GM18520 (cell line): Measurements from ENCODE around the gene PDCD1.

Experiments
- ATAC-seq: cut with Tn5 transposase; IDR thresholded peaks from one replicate; pipeline ENCODE4 v1.9.1; 2021; ENCODE audit not compliant: unreplicated experiment

PDCD1 gene

GRCh38 chr2:241895712-241896641, 37.3 kb upstream of the PDCD1 start:
- no peak for ATAC-seq

GRCh38 chr2:241895427-241895711, 36.7 kb upstream of the PDCD1 start:
- no peak for ATAC-seq

GRCh38 chr2:241894681-241895426, 36.2 kb upstream of the PDCD1 start:
- no peak for ATAC-seq

GRCh38 chr2:241894056-241894641, 35.5 kb upstream of the PDCD1 start:
- ATAC-seq, result no peak

GRCh38 chr2:241893265-241893664, 34.6 kb upstream of the PDCD1 start:
- ATAC-seq, result no peak

- no peak for ATAC-seq
Observed at GRCh38 chr2:241892299-241893137, 33.8 kb upstream of the PDCD1 start.

GRCh38 chr2:241891988-241892298, 33.2 kb upstream of the PDCD1 start:
- no peak for ATAC-seq

- no peak for ATAC-seq
Observed at GRCh38 chr2:241891315-241891987, 32.8 kb upstream of the PDCD1 start.

GRCh38 chr2:241890524-241891235, 32.0 kb upstream of the PDCD1 start:
- ATAC-seq, result no peak

GRCh38 chr2:241888641-241889040, 29.9 kb upstream of the PDCD1 start:
- ATAC-seq, result no peak

GRCh38 chr2:241887806-241888522, 29.3 kb upstream of the PDCD1 start:
- ATAC-seq, result no peak

GRCh38 chr2:241886840-241887447, 28.2 kb upstream of the PDCD1 start:
- ATAC-seq, result no peak

- no peak for ATAC-seq
Observed at GRCh38 chr2:241885946-241886643, 27.4 kb upstream of the PDCD1 start.

- no peak for ATAC-seq
Observed at GRCh38 chr2:241885291-241885945, 26.7 kb upstream of the PDCD1 start.

GRCh38 chr2:241884951-241885290, 26.2 kb upstream of the PDCD1 start:
- no peak for ATAC-seq

GRCh38 chr2:241882091-241882625, 23.5 kb upstream of the PDCD1 start:
- ATAC-seq, result peak; percentile 39

- ATAC-seq, result no peak
Observed at GRCh38 chr2:241880311-241881073, 21.8 kb upstream of the PDCD1 start.
